GM18868 (cell line): ENCODE measurements around the gene SLC2A13.
"Not testable (repeated sequence)": the region's sequence is repeated elsewhere in the genome, so short reads cannot be mapped to it uniquely, and the experiment has no call there.

Source experiments
- ATAC-seq: cut with Tn5 transposase; IDR thresholded peaks from one replicate; pipeline ENCODE4 v1.9.1; 2021; ENCODE audit warnings: mild to moderate bottlenecking, moderate library complexity; ENCODE audit not compliant: unreplicated experiment

The SLC2A13 gene

DNA sequence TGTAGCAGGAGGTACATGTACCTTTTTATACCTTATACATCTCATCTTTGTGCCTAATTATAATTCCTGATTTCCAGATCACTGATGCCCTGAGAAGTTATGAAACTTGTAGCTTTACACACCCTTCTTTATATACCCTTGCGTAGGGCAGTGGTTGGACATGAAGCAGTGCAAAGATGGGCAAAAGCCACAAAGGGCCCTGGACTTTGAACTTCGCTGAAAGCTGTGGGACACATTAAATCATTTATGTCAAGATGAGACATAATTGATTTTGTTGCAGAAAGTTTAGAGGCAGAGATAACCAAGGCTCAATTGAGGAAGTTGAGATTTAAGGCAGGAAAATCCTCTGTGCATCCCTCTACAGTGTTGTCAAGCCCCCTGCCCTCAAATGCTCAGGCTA, 170.0 kb downstream of the SLC2A13 start:
- no peak for ATAC-seq

DNA sequence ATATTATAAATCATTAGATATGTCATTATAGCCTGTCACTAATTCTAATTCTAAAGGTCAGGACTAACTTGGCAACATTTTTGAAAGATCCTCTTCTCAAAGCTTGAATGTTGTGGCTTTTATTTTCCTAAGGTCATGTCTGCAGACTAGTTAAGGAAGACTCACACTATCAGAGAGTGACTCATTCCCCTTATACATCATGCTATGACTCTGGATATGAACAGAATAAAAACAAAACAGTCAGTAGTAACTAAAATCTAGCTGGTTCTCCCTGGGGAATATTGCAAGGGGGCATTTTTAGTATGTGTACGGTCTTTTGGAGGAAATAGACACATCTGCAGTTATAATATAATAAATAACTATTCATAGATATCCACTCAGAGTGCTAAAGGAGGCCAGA, 170.6 kb downstream of the SLC2A13 start:
- no peak for ATAC-seq

- no peak for ATAC-seq
Observed at GRCh38 chr12:39931857-39932256, 174.0 kb downstream of the SLC2A13 start.

- ATAC-seq = no peak
Observed at GRCh38 chr12:39931231-39931630, 174.7 kb downstream of the SLC2A13 start.

DNA sequence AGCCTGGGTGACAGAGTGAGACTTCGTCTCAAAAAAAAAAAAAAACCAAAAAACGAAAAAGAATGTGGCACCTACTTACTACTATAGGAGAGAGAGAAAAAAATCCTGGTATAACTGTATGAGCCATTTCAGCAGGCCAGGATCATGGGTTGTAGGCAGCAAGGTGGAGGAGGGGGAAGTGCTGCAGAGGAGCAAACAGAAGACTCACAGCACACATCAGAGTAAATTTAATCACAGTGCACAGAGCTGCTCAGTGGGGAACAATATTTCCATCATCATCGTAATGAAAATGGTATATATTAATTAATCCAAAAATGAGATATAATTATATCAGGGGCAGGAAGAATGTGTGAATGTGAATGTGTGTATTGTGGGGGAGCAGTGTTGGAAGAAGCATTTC, 175.8 kb downstream of the SLC2A13 start:
- no peak for ATAC-seq

- ATAC-seq = no peak
Observed at GRCh38 chr12:39928181-39928899, 177.5 kb downstream of the SLC2A13 start.

DNA sequence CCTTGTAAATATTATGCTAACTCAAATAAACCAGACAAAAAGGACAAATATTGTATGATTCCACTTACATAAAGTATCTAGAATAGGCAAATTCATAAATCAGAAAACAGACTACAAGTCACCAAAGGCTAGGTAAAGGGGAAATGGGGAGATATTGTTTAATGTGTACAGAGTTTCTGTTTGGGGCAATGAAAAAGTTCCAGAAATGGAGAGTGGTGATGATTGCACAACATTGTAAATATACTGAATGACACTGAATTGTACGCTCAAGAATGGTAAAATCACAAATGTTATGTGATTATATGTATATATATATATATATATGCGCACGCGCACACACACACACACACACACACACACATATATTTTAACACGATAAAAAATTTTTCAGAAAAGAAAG, 182.5 kb downstream of the SLC2A13 start:
- no peak for ATAC-seq

GRCh38 chr12:39922598-39922997, 183.3 kb downstream of the SLC2A13 start:
- ATAC-seq = not testable (repeated sequence)

GRCh38 chr12:39920647-39921046, 185.2 kb downstream of the SLC2A13 start:
- ATAC-seq = no peak

DNA sequence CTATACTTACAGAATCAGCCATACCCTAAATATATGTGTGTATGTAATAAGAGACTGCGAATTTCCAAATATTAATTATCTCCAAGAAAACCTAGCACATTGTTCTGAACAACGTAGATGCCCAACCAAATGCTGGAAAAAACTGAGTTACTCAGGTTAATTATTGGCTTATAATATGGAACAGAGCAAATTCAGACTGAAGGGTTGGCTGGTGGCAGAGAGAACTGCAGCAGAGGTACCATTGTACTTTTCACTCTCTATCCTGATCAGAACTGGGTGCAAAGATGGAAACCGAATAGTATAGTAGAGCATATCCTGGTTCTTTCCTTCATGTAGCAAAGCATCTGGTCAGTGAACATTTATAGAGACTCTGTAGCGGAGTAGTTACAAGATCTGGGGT, 185.7 kb downstream of the SLC2A13 start:
- no peak for ATAC-seq

DNA sequence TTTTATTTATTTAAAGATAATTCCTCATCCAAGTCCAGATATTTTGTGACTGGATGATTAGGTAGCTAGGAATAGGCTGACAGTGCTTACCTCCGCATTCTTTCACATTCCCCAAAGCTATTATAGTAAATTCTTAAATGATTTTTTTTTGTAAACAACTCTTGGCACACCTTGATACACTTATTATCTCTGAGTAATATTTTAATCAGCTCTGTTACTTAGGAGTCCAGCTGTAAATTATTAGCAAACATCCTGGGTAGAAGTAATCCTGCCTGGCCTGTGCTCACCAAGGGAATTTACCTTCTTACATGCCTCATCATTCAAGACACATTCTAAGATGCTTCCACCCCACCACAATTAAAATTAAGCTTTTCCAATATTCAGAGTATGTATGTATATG, 186.1 kb downstream of the SLC2A13 start:
- no peak for ATAC-seq

DNA sequence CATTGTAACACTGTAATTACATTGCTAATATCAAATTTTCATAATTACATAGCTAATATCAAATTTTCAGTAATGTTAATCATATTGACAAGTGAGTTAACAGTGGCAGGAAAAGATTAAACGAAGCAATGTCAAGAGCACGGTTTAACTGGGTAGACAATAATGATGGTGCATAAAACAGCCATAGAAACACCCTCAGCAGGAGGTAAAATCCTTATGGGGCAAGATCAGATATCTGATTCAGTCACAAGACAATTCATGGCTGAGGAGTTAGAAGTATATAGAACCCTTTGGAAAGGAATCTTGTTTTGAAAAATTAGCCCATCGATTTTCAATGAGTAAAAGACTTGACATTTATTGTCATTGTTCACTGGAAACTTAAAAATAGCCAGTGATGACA, 190.6 kb downstream of the SLC2A13 start:
- ATAC-seq = no peak

DNA sequence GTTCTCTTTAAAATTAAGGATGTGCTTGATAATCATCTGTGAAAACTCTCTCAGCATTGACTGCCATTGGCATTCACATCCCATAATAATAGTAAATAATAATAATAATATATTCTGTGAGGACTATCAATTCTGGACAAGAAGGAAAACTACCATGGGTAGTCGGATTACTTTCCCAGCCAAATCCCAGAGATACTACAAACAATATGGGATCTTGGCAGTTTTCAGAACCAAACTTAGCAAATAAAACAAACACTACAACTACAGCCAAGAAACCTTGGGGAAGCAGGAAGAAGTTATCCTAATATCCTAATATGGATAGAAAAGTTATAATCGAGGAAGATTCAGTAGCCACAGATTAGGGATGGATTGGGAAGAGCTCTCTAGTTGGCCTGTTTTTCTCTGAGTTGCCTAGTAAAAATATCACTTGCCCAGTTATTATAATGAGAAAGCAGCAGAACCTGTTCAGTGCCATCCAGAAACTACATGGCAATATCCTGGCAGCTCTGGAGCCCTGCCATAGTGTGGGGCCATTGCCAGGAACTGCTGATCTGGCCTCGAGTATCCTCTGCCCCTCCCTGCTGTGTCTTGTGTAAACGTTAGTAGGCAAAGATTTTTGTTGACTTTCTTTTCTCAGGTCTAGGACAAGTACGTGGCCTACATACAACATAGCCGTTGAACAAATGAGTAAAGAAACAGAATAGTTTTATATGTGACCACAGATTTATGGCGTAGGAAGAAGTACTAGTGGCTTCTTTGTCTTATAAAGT, 193.5 kb downstream of the SLC2A13 start:
- ATAC-seq = no peak

DNA sequence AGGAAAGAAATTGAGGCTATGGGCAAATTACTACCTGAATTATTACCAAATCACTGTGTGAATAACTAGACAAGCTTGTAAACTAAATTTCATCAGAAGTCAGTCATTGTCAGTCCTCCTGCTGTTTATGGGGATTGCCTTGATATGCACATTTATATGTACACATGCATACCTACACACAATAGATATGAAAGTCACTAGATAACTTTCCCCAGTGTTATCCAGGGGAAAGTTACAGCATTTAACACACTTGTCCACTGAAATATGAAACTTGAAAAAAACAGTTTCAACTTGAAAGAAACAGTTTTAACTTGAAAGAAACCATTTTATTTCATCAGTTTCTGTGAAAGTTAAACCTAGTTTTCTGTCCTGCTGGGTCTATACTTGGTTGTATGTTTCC, 199.6 kb downstream of the SLC2A13 start:
- no peak for ATAC-seq

DNA sequence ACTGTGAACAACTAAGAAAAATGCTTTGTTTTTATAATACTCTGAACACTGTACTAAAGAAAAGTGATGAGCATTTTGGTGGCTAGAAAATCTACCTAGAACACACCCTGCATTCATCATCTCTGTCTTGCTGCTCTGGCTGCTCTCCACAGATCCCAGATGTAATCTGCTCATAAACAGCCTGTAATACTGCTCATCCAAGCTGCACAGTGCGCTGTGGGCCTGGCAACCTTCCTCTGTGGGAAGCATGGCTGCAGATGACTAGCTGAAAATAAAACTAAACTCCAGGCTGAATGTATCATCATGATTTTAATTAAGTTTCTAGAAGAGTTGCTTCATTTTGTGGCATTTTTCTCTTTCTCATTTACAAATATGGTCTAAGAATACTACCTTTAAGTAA, 200.7 kb downstream of the SLC2A13 start:
- no peak for ATAC-seq

DNA sequence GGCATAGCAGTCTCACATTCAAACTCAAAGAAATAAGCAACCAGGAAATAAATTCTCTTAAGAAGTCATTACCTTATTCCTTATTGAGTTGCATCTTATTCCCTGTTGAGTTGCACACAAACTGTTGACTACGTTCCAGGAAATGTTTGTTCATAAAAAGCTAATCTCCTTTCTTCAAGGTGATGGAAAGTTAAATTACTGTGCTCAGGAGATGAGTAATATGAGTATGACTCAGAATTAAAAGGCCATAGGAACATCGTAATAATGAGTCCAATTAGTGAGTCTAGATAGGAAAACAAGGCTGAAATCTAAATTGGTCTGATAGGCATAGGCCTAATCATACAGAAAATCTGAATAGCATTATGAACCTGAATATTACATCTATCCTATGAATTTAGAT, 203.1 kb downstream of the SLC2A13 start:
- no peak for ATAC-seq

- ATAC-seq = no peak
Observed at GRCh38 chr12:39897315-39897714, 208.6 kb downstream of the SLC2A13 start.

GRCh38 chr12:39893388-39893787, 212.5 kb downstream of the SLC2A13 start:
- not testable (repeated sequence) for ATAC-seq

DNA sequence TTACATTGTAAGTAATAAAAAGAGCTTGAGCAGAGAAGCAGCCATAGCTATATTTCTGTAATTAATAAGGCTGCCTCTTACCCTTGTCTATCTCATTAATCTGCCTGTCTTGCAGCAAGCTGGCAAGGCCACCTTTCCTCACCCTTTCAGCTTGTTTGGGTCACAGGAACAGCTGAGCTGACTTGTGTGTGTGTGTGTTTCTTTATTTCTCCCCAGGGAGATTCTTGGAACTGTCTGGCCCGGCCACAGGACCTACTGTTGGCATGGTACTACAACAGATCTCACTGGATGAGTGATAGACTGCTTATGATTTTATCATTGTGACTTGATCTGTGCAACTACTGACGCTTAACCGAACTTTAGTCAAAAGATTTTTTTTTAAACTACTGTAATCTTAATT, 213.7 kb downstream of the SLC2A13 start:
- no peak for ATAC-seq

DNA sequence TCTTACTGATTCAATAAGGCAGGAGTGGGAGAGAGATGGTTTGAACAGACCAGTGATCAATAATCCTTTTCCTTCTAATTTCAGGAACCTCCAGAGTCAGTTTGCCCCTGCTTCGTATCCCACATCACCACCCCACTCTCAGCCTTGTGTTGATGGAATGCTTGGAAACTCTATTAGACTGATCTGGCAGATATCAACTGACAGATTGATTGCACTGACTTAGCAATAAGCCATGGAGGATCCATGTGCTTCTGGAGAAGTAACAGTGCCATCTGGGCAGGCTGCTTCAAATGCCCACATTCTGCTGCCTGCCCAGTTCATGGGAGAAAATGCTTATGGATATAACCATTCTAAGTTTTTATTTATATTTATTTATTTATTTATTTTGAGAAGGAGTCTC, 218.0 kb downstream of the SLC2A13 start:
- no peak for ATAC-seq

GRCh38 chr12:39886106-39886505, 219.8 kb downstream of the SLC2A13 start:
- no peak for ATAC-seq

DNA sequence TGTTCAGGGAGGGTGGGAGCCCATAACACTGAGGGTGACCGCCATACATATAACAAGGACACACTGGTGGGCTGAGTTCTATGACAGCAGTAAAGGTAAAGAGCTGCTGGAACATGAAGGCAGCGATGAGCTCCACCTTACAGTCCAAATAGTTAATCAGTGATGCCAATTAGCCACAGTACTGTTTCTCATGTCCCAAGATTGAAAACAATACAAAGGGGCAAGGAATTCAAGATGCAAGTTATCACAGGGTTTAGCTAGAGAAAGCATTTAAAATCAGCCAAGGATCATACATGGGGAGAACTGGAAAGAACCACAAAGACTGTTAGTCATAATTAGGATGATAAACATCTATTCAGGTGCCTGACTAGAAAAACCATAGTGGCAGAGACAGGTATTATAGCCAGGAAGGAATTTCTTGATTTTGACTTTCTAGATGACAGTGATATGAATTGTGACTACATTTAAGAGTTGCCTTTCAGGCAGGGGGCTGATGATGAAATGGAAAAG, 221.2 kb downstream of the SLC2A13 start:
- ATAC-seq = no peak
